Hematopoietic multipotent progenitor cell treated with erythropoietin and hydrocortisone succinate and interleukin-3 and kit ligand, for 17 days (in vitro differentiated cells): Measurements from ENCODE around the gene ENTREP3.

Experiments used
- DNase-seq: peaks from one replicate; pipeline ENCODE4 v3.0.0-alpha.2; 2015; ENCODE audit warnings: low spot score

ENTREP3 gene

GRCh38 chr1:155278689-155279160, 23.4 kb upstream of the ENTREP3 start:
- no peak for DNase-seq

- peak; percentile 24 for DNase-seq
These were observed 22.8 kb upstream of the ENTREP3 start for GRCh38 chr1:155277902-155278688.

- peak; percentile 98 for DNase-seq
These were observed 22.0 kb upstream of the ENTREP3 start, which contains the start of gene HCN3 for GRCh38 chr1:155277070-155277901. HCN3 (plus strand) TSS chr1:155277463; CDS start chr1:155277591, 128 bp downstream.

GRCh38 chr1:155273343-155274245, 18.3 kb upstream of the ENTREP3 start, which contains the start of gene CLK2:
CLK2 (minus strand) TSS chr1:155273504; CDS start chr1:155270977, 2,527 bp downstream.
- peak; percentile 93 for DNase-seq

GRCh38 chr1:155272466-155273342, 17.4 kb upstream of the ENTREP3 start:
- DNase-seq = peak; percentile 51

GRCh38 chr1:155269381-155269780, 14.1 kb upstream of the ENTREP3 start:
- DNase-seq = no peak

GRCh38 chr1:155268630-155269029, 13.3 kb upstream of the ENTREP3 start:
- DNase-seq = no peak

- no peak for DNase-seq
These were observed 12.1 kb upstream of the ENTREP3 start for GRCh38 chr1:155267373-155267772.

- DNase-seq = no peak
These were observed 11.3 kb upstream of the ENTREP3 start for GRCh38 chr1:155266553-155266952.

GRCh38 chr1:155263067-155263466, 7.8 kb upstream of the ENTREP3 start:
- DNase-seq = no peak

GRCh38 chr1:155261852-155262673, 6.8 kb upstream of the ENTREP3 start, which contains the start of gene SCAMP3:
SCAMP3 (minus strand) TSS chr1:155262360; CDS start chr1:155262151, 209 bp downstream.
- DNase-seq = peak; percentile 76

GRCh38 chr1:155261493-155261851, 6.2 kb upstream of the ENTREP3 start:
- DNase-seq = peak; percentile 39

- DNase-seq = no peak
These were observed 5.0 kb upstream of the ENTREP3 start for GRCh38 chr1:155260276-155260675.

GRCh38 chr1:155256058-155256852, 972 bp upstream of the ENTREP3 start:
- no peak for DNase-seq

GRCh38 chr1:155254714-155255242, 505 bp downstream of the ENTREP3 start:
- no peak for DNase-seq

- no peak for DNase-seq
These were observed 1.0 kb downstream of the ENTREP3 start for GRCh38 chr1:155254228-155254713.

GRCh38 chr1:155253797-155254196, 1.5 kb downstream of the ENTREP3 start:
- no peak for DNase-seq

- no peak for DNase-seq
These were observed 2.1 kb downstream of the ENTREP3 start for GRCh38 chr1:155253208-155253607.
